Right lung (tissue), 5 donors: ENCODE data around the gene C20orf202. TPM values are rescaled to one million over a fixed set of nuclear protein-coding genes. Genes with fewer than 3 reads are reported as not detected.

ENCODE experiments used
- DNase-seq, 2 donors: peaks; one replicate each; pipeline ENCODE4 v3.0.0-alpha.2; 2013
- polyA plus RNA-seq, 5 donors: library from polyadenylated mRNA; unstranded; fragments of 120-200 nt; gene quantifications; one replicate each; pipeline versions ENCODE4 v1.2.1 to v1.2.3, GENCODE V29; 2013; ENCODE audit warnings: inconsistent platforms in 1 of 5, low replicate concordance in 1 of 5; ENCODE audit not compliant: insufficient read length in 5 of 5, insufficient read depth in 1 of 5

C20orf202 gene
- polyA plus RNA-seq, 5 donors, result 1.0 to 1.7 (median 1.5) TPM

DNA sequence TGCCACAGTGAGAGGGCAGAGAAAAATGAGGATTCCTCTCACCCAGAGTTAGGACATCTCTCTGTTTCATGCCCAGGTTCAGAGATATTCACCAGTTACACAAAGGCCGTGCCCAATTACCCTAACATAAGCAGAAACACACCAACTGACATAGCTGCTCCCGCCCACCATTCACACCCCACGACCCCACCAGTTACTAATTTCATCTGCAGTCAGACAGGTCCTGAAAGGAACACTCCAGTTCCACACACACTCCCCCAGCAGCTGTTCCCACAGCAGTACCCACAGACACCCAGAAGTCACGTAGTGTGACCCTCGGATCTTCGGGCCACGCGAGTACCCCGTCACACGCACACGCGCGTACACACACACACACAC is 19.0 kb upstream of the C20orf202 start:
- no peak for DNase-seq

DNA sequence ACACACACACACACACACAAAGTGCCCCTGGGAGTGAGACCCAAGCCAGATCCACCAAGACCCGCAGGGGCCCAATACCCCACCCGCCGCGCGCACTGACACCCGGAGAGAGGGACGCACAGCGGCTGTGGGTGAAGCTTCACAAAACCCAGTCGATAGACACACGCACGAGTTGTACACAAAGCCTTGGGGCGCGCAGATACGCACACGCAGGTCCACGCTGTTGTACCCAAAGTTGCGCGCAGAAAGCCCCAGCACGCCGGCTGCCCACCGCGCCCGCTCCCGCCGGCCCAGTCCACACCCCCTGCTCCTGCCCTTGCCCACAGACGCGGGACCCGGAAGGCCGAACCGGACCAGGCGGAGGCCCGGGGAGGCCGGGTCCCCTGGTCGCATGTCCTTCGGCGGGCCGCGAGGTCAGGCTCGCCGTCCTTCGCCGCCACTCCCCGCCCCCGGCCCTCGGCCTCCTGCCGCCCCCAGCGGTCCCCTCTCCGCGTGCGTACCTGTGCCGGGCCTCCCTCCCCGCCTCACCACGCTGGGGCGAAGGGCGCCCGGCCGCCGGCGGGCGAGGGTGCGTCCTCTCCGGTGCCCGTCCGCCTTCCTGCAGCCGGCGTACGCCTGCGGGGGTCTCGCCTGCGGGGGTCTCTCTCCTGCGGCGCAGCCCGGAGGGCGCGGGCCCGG is 18.5 kb upstream of the C20orf202 start, which contains the start of gene TMEM74B:
Gene TMEM74B (minus strand): TSS at position 344 of the 678 bp plus-strand sequence. CDS start 1,180 bp downstream, outside the sequence.
- DNase-seq, result no peak

DNA sequence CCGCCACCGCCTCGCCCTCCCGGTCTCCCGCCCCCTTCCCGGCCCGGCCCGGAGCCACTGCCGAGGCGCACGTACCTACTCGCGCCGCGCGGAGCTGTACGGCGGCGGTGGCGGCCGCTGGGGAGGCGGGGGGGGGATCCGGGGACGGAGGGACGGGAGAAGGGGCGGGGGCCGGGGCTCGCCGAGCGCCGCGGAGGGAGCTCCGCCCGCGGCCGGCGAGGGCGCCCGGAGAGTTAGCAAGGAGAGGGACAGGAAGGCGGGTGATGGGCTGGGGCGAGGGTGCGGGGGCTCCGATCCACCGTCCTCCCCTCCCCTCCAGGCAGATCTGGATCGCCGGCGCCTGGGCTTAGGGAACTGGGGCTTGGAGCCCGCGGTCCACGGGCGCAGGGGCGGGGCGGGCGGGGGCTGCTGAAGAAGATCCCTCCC is 17.9 kb upstream of the C20orf202 start:
- DNase-seq, result no peak

DNA sequence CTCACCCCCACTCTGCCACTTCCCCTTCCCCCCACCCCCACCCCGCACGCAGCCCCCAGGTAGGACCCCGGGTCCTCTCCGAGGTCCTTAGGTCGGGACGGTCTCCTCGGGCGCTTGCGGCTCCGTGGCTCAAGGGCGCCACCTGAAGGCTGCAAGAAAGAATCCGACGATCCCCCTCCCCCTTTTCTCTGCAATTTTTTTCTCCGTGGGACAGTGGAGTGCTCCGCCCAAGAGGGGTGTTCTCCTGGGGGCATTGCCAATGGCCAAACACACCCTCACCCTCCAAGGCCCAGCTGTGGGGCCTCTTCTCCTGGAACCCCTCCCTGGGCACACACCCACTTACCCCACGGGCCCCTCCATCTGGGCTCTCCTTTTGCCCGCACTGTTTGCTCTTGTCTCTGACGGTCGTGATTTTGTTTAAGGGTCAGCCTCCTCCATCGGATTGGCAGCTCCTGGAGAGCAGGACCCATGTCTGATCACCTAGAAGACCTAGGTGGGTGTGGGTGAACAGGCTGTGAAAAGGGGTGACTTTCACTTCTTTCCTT is 17.4 kb upstream of the C20orf202 start:
- DNase-seq, result peak in 1 of 2 donors; percentile 26

DNA sequence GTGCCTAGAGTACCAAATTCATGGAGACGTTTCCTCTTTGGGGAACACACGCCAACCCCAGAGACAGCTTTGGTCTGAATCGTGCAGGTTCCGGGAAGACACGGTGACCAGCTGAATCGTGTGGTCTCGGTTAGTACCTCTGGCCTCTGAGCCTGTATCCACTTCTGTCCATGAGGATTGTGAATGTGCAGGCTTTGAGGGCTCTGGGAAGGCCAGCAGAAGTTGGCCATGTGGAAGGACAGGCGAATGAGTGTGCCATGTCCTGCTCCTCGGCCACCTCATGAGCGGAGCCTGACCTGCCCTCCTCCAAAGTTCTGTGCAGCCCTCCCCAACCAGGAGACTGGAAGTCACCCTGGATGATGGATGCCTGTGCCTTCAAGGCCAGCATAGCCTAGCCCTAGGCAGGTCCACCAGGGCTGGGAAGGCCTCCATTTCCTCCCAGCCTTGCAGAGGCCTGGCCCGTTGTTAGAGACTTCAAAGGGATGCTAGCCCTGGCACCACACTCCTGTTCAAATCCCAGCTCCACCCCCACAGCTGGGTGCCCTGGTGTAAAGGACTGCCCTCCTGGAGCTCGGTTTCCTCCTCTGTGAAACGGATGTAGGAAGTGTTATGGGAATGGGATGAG is 16.8 kb upstream of the C20orf202 start:
- DNase-seq, result no peak

DNA sequence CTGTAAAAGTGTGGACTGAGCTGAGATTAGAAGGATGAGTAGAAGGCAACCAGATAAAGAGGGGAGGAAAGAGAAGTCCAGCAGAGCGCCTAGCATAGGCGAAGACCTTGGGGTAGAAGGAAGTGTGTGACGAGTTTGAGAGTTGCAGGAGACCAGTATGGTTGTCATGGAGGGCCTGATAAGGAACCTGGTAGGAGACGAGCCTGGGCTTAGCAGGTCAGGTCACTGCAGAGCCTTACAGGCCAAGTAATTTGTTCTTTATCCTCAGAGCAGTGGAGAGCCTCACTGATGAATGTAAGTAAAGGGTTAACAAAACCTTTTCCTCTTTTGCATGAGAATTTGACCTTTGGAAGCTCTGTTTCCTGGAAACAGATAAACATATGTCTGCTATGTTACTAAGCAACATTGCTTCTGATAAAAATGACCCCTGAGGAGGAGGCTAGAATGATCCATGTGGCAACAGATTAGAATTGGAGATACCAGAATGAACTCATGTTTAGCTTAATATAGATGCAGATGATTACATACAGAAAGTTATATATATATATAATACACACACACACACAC is 15.6 kb upstream of the C20orf202 start:
- DNase-seq, result no peak

DNA sequence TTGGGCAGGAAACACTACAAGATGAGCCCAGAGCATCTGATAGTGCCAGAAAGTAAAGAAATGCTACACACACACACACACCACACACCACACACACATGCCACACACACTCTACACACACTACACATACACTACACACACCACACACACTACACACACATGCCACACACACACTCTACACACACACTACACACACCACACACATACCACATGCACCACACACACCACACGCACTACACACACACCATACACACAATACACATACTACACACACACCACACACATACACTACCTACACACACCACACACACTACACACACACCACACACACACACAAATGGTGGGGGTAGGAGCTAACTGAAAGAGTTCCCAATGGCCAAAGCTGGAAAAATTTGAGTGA is 14.9 kb upstream of the C20orf202 start:
- DNase-seq, result no peak

DNA sequence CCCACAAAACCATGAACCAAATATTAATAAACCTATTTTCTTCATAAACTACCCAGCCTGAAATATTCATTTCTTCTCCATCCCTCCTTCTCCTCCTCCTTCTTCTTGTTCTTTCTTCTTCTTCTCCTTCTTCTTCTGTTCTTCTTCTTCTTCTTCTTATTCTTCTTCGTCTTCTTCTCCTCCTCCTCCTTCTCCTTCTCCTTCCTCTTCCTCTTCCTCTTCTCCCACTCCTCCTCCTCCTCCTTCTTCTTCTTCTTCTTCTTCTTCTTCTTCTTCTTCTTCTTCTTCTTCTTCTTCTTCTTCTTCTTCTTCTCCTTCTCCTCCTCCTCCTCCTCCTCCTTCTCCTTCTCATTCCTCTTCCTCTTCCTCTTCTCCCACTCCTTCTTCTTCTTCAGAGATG is 13.4 kb upstream of the C20orf202 start:
- no peak for DNase-seq

DNA sequence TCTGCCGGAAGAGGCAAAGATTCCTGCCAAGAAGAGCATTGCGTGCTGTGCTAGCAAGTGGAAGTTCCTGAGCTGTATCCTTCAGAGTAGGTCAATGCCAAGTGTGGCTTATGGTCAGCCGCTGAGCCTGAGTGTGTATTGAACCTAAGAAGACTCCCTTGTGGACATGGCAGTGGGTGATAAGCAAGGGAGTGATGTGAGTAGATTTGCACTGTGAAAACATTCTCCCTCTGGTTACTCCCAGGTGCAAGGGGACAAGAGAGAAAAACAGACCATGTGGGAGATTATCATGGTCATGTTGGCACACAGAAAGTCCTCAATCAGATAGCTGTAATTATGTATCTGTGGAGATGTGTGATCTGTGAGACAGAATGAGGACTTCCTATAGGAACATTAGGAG is 12.4 kb upstream of the C20orf202 start:
- no peak for DNase-seq

DNA sequence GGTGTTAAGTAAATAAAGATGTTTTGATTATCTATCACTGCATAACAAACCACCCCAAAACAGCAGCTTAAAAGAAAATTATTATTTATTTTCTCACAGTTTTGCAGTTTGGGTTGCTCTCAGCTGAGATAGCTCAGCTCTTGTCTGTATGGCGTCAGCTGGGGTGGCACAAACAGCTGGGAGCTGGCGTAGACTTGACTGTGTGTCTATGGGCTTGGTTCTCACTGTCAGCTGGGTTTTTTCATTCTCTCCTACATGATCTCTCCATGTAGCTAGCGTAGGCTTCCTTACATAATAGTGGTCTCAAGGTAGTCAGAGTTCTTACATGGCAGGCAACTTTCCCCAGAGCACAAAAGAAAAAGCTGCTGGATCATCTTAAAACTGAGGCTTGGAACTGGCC is 12.0 kb upstream of the C20orf202 start:
- peak; percentile 73 for DNase-seq

DNA sequence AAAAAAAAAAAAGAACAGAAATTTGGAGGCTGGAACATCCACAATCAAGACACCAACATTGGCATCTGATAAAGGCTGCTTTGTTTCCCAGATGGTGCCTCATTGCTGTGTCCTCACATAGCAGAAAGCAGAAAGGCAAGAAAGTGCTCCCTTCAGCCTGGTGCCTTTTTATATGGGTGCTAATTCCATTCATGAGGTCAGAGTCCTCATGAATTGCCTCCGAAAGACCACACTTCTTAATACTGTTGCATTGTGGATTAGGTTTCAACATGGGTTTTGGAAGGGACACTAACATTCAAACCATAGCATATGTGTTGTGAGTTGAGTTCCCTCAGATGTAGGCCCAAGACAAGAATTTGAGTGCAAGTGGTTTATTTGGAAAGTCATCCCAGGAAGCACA is 8.0 kb upstream of the C20orf202 start:
- no peak for DNase-seq

DNA sequence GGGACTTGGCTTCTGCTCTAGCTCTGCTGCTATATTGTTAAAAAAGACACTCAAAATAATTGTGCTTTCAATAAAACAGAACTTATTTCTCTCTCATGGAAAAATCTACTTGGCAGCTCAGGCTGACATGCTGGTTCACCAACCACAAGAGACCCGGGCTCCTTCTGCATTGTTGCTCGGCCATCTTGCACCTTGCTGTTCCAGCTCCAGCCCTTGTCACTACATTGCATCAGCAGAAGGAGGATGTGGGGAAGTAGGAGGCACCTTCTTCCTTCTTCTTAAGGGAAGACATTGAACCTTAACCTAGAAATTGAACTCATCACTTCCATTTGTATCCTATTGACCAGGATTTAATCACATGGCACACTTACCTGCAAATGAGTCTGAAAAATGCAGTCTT is 6.6 kb upstream of the C20orf202 start:
- no peak for DNase-seq

DNA sequence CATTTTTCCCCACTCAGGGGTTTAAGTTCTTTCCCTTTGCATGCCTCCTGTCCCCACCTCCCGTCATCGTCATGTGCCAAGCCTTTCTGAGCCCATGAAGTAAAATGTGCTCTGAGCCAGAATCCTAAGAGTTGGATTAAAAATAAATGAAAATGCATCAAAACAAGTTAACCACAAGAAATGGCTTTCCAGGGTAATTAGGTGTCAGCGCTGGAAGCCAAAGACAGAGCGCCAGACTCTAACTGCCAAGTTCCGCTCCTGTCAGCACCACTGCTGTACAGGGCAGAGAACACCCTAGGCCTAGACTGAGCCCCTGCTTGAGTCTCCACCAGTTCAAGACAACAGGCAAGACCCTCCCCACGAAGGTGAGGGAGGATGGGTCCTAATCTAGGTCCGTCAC is 5.5 kb upstream of the C20orf202 start:
- peak; percentile 74 to 78 for DNase-seq

DNA sequence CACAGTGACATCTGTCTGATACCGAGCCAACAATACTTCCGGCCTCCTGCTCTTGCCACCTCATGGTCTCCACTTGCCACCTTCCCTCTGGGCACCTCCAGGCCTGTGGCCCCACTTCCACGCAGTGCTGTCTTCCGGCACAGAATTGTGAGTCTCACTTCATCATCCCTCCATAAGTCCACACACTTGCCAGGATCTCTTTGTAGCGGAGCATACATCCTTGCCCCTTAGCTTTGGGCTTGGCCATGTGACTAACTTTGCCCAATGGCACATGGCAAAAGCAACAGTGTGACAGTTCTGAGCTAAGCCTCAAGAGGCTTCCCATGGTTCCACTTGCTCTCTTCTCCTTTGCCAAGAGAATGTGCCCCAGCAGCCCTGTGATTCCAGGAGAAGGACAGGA is 4.5 kb upstream of the C20orf202 start:
- DNase-seq, result no peak

DNA sequence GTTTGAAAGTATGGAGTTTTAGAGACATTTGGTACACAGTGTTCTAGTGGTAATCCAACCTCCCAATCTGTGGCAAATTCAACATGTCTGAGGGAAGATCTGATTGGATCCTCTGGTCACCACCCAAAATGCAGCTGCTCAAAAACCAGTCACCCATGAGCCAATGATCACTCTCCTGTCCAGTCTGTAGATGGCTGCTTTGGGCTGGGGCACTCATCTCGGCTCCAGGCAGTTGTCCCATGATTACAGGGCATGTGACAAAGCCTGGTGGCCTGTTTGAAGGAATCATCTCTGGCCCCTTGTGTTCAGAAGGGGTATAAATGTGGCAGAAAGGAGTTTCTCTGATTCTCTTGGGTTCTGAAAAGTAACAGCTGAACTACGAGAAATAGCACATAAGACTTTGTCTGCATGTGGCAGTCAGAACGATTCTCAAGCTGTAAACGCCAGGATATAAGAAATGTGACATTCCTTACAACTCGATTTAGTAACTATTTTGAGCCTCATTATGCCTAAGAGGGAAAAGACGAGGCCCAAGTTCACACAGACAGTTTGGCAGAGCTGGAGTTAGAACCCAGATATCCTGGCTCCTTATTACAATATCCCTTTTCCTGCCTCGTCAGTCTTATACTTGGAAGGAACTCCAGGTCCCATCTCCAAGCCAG is 3.9 kb upstream of the C20orf202 start:
- peak; percentile 33 to 55 for DNase-seq

DNA sequence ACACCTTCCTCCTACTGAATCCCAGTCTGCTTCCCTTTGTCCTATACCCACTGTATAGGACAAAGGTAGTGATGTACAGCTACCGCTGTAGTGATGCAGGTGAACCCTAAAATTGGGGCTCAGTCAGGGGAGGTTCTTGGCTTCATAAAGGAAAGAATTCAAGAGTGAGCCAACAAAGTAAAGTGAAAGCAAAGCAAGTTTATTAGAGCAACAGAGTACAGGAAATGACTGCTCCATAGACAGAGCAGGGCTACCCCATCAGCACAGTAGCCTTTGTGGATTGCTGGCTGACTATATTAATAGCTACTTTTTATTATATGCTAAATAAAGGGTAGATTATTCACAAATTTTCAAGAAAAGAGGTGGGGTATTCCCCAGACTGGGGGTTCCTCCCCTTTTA is 3.3 kb upstream of the C20orf202 start:
- no peak for DNase-seq

DNA sequence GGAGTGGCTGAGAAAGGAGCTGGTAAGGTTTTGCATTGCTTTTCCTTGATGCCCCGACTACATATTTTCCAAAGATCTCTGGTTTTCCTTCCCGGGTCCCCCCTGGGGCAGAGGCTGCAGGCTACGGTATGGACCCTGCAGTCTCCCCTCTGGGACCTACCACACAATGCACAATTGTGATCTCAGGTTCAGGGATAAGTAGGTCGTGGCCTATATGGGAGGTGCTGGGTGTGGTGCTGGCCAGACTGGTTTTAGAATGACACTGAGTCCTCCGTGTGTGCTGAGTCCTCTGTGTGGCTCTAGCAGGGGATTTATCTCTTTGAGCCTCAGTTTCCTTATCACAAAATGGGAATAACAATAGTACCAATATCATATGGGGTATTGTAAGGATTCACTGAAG is 376 bp downstream of the C20orf202 start:
- no peak for DNase-seq

DNA sequence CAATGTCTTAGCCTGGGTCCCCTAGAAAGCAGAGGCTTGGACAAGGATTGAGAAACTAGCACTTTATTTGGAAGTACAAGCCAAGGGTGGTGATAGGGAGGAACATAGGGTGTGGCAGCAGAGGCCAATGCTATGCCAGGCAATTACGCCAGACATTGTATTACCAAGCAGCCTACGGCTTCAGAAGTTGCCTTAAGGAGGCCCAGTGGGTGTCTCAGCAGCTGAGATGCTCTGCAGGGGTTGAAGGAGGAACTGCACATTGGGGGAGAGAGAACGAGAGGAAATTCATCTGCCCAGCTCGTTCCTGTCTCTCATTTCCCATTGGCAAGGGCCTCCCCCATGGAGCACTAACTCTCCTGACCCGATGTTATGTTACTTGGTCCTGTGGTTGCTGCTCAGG is 859 bp downstream of the C20orf202 start:
- DNase-seq, result no peak

DNA sequence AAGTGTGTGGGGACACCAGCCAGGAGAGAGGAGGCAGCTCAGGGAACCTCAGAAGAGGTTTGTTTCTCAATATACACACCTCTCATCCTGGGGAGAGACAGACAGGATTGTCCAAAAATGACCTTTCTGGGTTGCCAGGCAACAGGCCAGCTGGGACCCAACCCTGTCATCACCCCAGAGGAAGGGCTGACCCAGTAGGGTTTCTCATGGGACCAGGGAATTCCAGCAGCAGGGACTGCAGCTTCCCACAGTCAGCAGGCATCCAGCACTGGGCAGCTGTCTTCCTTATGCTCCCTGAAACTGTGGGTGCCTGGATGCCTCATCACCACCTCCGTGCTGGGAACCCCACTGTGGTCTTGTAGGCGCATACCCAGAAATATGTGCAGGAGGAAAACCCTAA is 1.3 kb downstream of the C20orf202 start:
- no peak for DNase-seq

DNA sequence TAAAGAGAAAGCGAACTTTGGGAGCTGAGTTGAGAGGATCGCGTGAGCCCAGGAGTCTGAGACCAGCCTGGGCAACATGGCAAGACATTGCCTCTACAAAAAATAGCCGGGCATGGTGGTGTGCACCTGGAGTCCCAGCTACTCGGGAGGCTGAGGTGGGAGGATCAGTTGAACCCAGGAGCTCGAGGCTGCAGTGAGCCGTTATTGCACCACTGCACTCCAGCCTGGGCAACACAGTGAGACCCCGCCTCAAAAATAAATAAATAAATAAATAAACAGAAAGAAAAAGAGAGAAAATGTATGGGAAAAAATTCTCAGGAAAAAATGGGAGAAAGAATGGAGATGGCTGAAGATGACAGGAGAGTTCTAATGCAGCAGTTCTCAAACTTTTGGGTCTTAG is 2.5 kb downstream of the C20orf202 start:
- DNase-seq, result no peak

DNA sequence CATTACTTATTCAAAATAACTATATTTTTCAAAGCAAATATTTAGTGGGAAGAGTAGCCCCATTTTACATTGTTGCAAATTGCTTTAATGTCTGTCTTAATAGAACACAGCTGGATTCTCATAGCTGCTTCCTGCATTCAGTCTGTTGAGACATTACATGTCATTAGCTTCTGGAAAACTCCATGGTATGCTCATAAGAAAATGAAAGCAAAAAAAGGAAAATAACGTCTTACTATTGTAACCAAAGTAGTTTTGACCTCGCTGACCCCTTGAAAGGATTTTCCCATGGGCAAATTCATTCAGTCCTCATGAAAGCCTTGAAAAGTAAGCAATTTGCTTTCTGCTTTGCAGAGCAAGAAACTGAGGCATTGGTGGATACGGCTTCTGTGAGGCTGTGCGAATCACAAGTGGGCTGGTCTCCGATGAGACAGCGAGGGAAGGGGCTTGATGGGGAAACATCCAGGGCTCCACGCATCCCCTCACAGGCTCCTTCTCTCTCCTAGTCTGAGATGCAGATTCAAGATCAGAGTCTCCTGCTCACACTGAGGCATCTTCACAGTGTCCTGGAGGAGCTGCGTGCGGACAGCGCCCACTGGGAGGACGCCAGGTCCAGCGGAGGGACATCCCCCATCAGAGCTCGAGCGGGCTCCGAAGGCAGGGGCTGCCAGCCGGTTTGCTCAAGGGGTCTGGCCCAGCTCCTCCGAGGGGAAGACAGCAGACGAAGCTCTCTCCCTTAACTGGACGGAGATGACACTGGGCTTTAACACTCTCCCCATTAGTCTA is 3.3 kb downstream of the C20orf202 start:
- peak in 1 of 2 donors; percentile 26 for DNase-seq
